Astrocyte (in vitro differentiated cells and primary cell): ENCODE data around the gene CCDC3.

Source experiments
- CTCF ChIP-seq: IDR thresholded peaks from 2 replicates; pipeline ENCODE4 v1.5.1; 2011; ENCODE audit warnings: low read depth, mild to moderate bottlenecking, inconsistent platforms, low read length, moderate library complexity; ENCODE audit not compliant: insufficient read depth
- EZH2 ChIP-seq: IDR thresholded peaks from 2 replicates; pipeline ENCODE4 v1.6.1; 2012; ENCODE audit warnings: mild to moderate bottlenecking, low read length, inconsistent platforms; ENCODE audit not compliant: insufficient read depth

GRCh38 chr10:12911795-12912194, 89.7 kb downstream of the CCDC3 start:
- no peak for TF ChIP-seq EZH2
- TF ChIP-seq CTCF = no peak
